GM23338 (cell line): Measurements from ENCODE around the gene RAP2A. TPM values are rescaled to one million over a fixed set of nuclear protein-coding genes. Genes with fewer than 3 reads are reported as not detected.

Source experiments
- ATAC-seq: fragments of 200-7000 bp; cut with Tn5 transposase; 3 replicates; pipeline ENCODE4 v1.9.1; 2020
- DNase-seq: peaks from one replicate; pipeline ENCODE4 v3.0.0-alpha.2; 2015; ENCODE audit warnings: low spot score
- H2AFZ ChIP-seq: fragments of 200-600 bp; sonication (generic); 2 replicates; pipeline ENCODE4 v1.8.0; 2016; ENCODE audit warnings: antibody characterized with exemption, mild to moderate bottlenecking, moderate library complexity
- H3F3A ChIP-seq: fragments of 200-600 bp; sonication (generic); replicated peaks from 2 replicates; pipeline ENCODE4 v1.8.0; 2017; ENCODE audit warnings: antibody characterized with exemption, mixed run types, low read depth
- H3K27ac ChIP-seq: fragments of 200-600 bp; sonication (generic); 2 replicates; pipeline ENCODE4 v1.6.1; 2016; ENCODE audit warnings: low read depth
- H3K27me3 ChIP-seq: fragments of 200-600 bp; sonication (generic); 2 replicates; pipeline ENCODE4 v1.8.0; 2016; ENCODE audit warnings: mild to moderate bottlenecking, mixed run types, moderate library complexity; ENCODE audit not compliant: insufficient read depth
- H3K36me3 ChIP-seq: fragments of 200-600 bp; sonication (generic); 2 replicates; pipeline ENCODE4 v1.8.0; 2016; ENCODE audit warnings: mild to moderate bottlenecking; ENCODE audit not compliant: insufficient read depth
- H3K4me1 ChIP-seq: fragments of 200-600 bp; sonication (generic); 2 replicates; pipeline ENCODE4 v1.8.0; 2016; ENCODE audit warnings: mild to moderate bottlenecking, moderate library complexity; ENCODE audit not compliant: insufficient read depth
- H3K4me2 ChIP-seq: fragments of 200-600 bp; sonication (generic); 2 replicates; pipeline ENCODE4 v1.7.1; 2017; ENCODE audit warnings: mixed run types
- H3K4me3 ChIP-seq: fragments of 200-600 bp; sonication (generic); 2 replicates; pipeline ENCODE4 v1.6.1; 2016; ENCODE audit warnings: mixed run types
- H3K79me2 ChIP-seq: fragments of 200-600 bp; sonication (generic); replicated peaks from 2 replicates; pipeline ENCODE4 v1.8.0; 2017; ENCODE audit warnings: mild to moderate bottlenecking; ENCODE audit not compliant: insufficient read depth
- H3K9me2 ChIP-seq: fragments of 200-600 bp; sonication (generic); 2 replicates; pipeline ENCODE4 v1.8.0; 2017; ENCODE audit not compliant: insufficient read depth
- H4K20me1 ChIP-seq: fragments of 200-600 bp; sonication (generic); replicated peaks from 2 replicates; pipeline ENCODE4 v1.8.0; 2017; ENCODE audit warnings: mild to moderate bottlenecking; ENCODE audit not compliant: insufficient read depth
- H3K27ac Mint-ChIP-seq: 2 replicates; pipeline ENCODE4 v1.8.0; 2020; ENCODE audit warnings: inconsistent platforms, mild to moderate bottlenecking, moderate library complexity, mixed read lengths
- H3K27me3 Mint-ChIP-seq: 3 replicates; pipeline ENCODE4 v1.8.0; 2022; ENCODE audit warnings: low read depth, mild to moderate bottlenecking, moderate library complexity, mixed read lengths, inconsistent platforms; ENCODE audit not compliant: insufficient read depth, poor library complexity
- H3K36me3 Mint-ChIP-seq: 3 replicates; pipeline ENCODE4 v1.8.0; 2021; ENCODE audit warnings: low read depth, mild to moderate bottlenecking, inconsistent platforms, moderate library complexity, mixed read lengths
- H3K4me1 Mint-ChIP-seq: 3 replicates; pipeline ENCODE4 v1.8.0; 2020; ENCODE audit warnings: mild to moderate bottlenecking, inconsistent platforms, mixed read lengths
- H3K4me3 Mint-ChIP-seq: 3 replicates; pipeline ENCODE4 v1.8.0; 2021; ENCODE audit warnings: moderate library complexity, mild to moderate bottlenecking, inconsistent platforms, mixed read lengths
- H3K9me3 Mint-ChIP-seq: 3 replicates; pipeline ENCODE4 v1.8.0; 2020; ENCODE audit warnings: moderate library complexity, mild to moderate bottlenecking, inconsistent platforms, mixed read lengths
- CREB1 ChIP-seq: fragments of 250-450 bp; sonication (Bioruptor Pico); IDR thresholded peaks from 2 replicates; pipeline ENCODE4 v1.5.0; 2020; ENCODE audit warnings: low read depth, mild to moderate bottlenecking, moderate library complexity
- EZH2 ChIP-seq: fragments of 200-600 bp; sonication (generic); IDR thresholded peaks from one replicate; pipeline ENCODE4 v1.8.0; 2017; ENCODE audit warnings: antibody characterized with exemption, mild to moderate bottlenecking, low read depth; ENCODE audit not compliant: unreplicated experiment
- EZH2phosphoT487 ChIP-seq: fragments of 200-600 bp; sonication (generic); IDR thresholded peaks from one replicate; pipeline ENCODE4 v1.8.1; 2018; ENCODE audit warnings: antibody characterized with exemption; ENCODE audit not compliant: unreplicated experiment
- JUNB ChIP-seq: IDR thresholded peaks from one replicate; pipeline ENCODE4 v1.6.1; 2016; ENCODE audit warnings: antibody characterized with exemption; ENCODE audit not compliant: unreplicated experiment
- NANOG ChIP-seq: IDR thresholded peaks from 2 replicates; pipeline ENCODE4 v1.6.1; 2016; ENCODE audit warnings: antibody characterized with exemption, borderline replicate concordance
- POLR2AphosphoS5 ChIP-seq: IDR thresholded peaks from 2 replicates; pipeline ENCODE4 v1.6.1; 2016; ENCODE audit warnings: antibody characterized with exemption, low read depth
- STAT1 ChIP-seq: IDR thresholded peaks from one replicate; pipeline ENCODE4 v1.6.1; 2016; ENCODE audit warnings: antibody characterized with exemption; ENCODE audit not compliant: unreplicated experiment
- ZNF114 ChIP-seq: fragments of 250-450 bp; sonication (Bioruptor Pico); IDR thresholded peaks from 2 replicates; pipeline ENCODE4 v1.5.0; 2020; ENCODE audit warnings: mild to moderate bottlenecking, moderate library complexity
- ZNF331 ChIP-seq: fragments of 250-450 bp; sonication (Bioruptor Pico); IDR thresholded peaks from 2 replicates; pipeline ENCODE4 v1.5.0; 2020; ENCODE audit warnings: low read depth, mild to moderate bottlenecking, moderate library complexity
- polyA plus RNA-seq: library from polyadenylated mRNA; unstranded; fragments of >200 nt; fragmentation: Nextera tagmentation; extraction: Ambion mirVana; gene quantifications from 2 replicates; pipeline ENCODE4 v1.2.1, GENCODE V29; 2016
- total RNA-seq: library from RNA; depleted of rRNA; stranded (reverse); fragments of >200 nt; shearing (Covaris generic); gene quantifications from 2 replicates; pipeline ENCODE4 v1.2.3, GENCODE V29; 2014
- TF ChIP-seq, protein P1 (sequence below): IDR thresholded peaks from 2 replicates; pipeline ENCODE4 v1.6.1; 2016; ENCODE audit warnings: antibody characterized with exemption
- TF ChIP-seq, protein P2 (sequence below): fragments of 250-450 bp; sonication (Bioruptor Pico); IDR thresholded peaks from 2 replicates; pipeline ENCODE4 v1.5.0; 2020; ENCODE audit warnings: mild to moderate bottlenecking, moderate library complexity
- TF ChIP-seq, protein P3 (sequence below), 2 experiments: fragments of 200-600 bp in 1 of 2; sonication (generic) in 1 of 2; conservative IDR thresholded peaks; 2 replicates each; pipeline versions ENCODE4 v1.5.1 to v1.6.1; 2016 to 2017; ENCODE audit warnings: antibody characterized with exemption in 2 of 2, low read depth in 2 of 2, mild to moderate bottlenecking in 2 of 2, moderate library complexity in 1 of 2
- TF ChIP-seq, protein P4 (sequence below): IDR thresholded peaks from one replicate; pipeline ENCODE4 v1.6.1; 2018; ENCODE audit warnings: antibody characterized with exemption; ENCODE audit not compliant: unreplicated experiment

RAP2A gene
- total and polyA plus RNA-seq, 2 experiments from 2014 or later, result 10.4 to 35.3 TPM

DNA sequence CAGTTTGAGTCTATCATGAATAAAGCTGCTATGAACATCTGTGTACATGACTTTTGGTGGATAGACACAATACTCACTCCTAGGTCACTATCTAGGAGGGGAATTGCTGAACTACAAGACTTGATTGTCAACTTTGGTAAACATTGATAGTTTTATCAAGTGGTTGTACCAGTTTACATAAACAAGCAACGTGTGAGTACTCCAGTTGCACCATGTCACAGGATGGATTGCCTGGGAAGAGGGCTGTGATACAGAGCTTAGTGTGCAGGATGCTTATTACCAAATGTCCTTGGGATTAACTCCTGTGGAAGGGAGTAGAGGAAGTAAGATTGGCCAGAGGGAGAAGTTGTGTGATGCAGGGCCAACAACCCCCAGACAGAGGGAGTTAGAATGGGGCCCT is 37.7 kb downstream of the RAP2A start:
- H3K27ac Mint-ChIP-seq, result no peak overlapping the region
- Histone ChIP-seq H3K36me3 (no peaks in the 10 kb centered on the region), H3K4me2 (no peak overlapping the region), H3K4me1 (no peaks in the 10 kb centered on the region), H3K27ac (no peak overlapping the region), H3K9me2 (0 out of 2 replicates have a peak, but pooled peaks cover 4% of the 10 kb centered on the region), H2AFZ (no peak overlapping the region), H3K79me2 (no peaks in the 10 kb centered on the region), H3F3A (no peaks in the 10 kb centered on the region), H3K4me3 (no peak overlapping the region), H3K27me3 (no peaks in the 10 kb centered on the region), H4K20me1 (no peaks in the 10 kb centered on the region)
- no peak for TF ChIP-seq POLR2AphosphoS5
- TF ChIP-seq, protein P1, sequence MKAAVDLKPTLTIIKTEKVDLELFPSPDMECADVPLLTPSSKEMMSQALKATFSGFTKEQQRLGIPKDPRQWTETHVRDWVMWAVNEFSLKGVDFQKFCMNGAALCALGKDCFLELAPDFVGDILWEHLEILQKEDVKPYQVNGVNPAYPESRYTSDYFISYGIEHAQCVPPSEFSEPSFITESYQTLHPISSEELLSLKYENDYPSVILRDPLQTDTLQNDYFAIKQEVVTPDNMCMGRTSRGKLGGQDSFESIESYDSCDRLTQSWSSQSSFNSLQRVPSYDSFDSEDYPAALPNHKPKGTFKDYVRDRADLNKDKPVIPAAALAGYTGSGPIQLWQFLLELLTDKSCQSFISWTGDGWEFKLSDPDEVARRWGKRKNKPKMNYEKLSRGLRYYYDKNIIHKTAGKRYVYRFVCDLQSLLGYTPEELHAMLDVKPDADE, result no peak
- TF ChIP-seq CREB1, result no peak
- TF ChIP-seq, protein P2, sequence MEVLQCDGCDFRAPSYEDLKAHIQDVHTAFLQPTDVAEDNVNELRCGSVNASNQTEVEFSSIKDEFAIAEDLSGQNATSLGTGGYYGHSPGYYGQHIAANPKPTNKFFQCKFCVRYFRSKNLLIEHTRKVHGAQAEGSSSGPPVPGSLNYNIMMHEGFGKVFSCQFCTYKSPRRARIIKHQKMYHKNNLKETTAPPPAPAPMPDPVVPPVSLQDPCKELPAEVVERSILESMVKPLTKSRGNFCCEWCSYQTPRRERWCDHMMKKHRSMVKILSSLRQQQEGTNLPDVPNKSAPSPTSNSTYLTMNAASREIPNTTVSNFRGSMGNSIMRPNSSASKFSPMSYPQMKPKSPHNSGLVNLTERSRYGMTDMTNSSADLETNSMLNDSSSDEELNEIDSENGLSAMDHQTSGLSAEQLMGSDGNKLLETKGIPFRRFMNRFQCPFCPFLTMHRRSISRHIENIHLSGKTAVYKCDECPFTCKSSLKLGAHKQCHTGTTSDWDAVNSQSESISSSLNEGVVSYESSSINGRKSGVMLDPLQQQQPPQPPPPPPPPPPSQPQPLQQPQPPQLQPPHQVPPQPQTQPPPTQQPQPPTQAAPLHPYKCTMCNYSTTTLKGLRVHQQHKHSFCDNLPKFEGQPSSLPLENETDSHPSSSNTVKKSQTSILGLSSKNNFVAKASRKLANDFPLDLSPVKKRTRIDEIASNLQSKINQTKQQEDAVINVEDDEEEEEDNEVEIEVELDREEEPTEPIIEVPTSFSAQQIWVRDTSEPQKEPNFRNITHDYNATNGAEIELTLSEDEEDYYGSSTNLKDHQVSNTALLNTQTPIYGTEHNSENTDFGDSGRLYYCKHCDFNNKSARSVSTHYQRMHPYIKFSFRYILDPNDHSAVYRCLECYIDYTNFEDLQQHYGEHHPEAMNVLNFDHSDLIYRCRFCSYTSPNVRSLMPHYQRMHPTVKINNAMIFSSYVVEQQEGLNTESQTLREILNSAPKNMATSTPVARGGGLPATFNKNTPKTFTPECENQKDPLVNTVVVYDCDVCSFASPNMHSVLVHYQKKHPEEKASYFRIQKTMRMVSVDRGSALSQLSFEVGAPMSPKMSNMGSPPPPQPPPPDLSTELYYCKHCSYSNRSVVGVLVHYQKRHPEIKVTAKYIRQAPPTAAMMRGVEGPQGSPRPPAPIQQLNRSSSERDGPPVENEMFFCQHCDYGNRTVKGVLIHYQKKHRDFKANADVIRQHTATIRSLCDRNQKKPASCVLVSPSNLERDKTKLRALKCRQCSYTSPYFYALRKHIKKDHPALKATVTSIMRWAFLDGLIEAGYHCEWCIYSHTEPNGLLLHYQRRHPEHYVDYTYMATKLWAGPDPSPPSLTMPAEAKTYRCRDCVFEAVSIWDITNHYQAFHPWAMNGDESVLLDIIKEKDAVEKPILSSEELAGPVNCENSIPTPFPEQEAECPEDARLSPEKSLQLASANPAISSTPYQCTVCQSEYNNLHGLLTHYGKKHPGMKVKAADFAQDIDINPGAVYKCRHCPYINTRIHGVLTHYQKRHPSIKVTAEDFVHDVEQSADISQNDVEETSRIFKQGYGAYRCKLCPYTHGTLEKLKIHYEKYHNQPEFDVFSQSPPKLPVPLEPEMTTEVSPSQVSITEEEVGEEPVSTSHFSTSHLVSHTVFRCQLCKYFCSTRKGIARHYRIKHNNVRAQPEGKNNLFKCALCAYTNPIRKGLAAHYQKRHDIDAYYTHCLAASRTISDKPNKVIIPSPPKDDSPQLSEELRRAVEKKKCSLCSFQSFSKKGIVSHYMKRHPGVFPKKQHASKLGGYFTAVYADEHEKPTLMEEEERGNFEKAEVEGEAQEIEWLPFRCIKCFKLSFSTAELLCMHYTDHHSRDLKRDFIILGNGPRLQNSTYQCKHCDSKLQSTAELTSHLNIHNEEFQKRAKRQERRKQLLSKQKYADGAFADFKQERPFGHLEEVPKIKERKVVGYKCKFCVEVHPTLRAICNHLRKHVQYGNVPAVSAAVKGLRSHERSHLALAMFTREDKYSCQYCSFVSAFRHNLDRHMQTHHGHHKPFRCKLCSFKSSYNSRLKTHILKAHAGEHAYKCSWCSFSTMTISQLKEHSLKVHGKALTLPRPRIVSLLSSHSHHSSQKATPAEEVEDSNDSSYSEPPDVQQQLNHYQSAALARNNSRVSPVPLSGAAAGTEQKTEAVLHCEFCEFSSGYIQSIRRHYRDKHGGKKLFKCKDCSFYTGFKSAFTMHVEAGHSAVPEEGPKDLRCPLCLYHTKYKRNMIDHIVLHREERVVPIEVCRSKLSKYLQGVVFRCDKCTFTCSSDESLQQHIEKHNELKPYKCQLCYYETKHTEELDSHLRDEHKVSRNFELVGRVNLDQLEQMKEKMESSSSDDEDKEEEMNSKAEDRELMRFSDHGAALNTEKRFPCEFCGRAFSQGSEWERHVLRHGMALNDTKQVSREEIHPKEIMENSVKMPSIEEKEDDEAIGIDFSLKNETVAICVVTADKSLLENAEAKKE (CRISPR knock-in tag), result no peak
- no peak for TF ChIP-seq JUNB
- TF ChIP-seq ZNF114 (CRISPR knock-in tag), result no peak
- TF ChIP-seq STAT1, result no peak
- TF ChIP-seq EZH2, result no peak
- TF ChIP-seq EZH2phosphoT487, result no peak
- no peak for TF ChIP-seq ZNF331 (CRISPR knock-in tag)
- TF ChIP-seq, protein P3, sequence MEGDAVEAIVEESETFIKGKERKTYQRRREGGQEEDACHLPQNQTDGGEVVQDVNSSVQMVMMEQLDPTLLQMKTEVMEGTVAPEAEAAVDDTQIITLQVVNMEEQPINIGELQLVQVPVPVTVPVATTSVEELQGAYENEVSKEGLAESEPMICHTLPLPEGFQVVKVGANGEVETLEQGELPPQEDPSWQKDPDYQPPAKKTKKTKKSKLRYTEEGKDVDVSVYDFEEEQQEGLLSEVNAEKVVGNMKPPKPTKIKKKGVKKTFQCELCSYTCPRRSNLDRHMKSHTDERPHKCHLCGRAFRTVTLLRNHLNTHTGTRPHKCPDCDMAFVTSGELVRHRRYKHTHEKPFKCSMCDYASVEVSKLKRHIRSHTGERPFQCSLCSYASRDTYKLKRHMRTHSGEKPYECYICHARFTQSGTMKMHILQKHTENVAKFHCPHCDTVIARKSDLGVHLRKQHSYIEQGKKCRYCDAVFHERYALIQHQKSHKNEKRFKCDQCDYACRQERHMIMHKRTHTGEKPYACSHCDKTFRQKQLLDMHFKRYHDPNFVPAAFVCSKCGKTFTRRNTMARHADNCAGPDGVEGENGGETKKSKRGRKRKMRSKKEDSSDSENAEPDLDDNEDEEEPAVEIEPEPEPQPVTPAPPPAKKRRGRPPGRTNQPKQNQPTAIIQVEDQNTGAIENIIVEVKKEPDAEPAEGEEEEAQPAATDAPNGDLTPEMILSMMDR (conservative IDR thresholded peaks at IDR 0.05; ENCODE audit: low read depth in 2 of 2), result no peak
- no peak for TF ChIP-seq NANOG
- TF ChIP-seq, protein P4, sequence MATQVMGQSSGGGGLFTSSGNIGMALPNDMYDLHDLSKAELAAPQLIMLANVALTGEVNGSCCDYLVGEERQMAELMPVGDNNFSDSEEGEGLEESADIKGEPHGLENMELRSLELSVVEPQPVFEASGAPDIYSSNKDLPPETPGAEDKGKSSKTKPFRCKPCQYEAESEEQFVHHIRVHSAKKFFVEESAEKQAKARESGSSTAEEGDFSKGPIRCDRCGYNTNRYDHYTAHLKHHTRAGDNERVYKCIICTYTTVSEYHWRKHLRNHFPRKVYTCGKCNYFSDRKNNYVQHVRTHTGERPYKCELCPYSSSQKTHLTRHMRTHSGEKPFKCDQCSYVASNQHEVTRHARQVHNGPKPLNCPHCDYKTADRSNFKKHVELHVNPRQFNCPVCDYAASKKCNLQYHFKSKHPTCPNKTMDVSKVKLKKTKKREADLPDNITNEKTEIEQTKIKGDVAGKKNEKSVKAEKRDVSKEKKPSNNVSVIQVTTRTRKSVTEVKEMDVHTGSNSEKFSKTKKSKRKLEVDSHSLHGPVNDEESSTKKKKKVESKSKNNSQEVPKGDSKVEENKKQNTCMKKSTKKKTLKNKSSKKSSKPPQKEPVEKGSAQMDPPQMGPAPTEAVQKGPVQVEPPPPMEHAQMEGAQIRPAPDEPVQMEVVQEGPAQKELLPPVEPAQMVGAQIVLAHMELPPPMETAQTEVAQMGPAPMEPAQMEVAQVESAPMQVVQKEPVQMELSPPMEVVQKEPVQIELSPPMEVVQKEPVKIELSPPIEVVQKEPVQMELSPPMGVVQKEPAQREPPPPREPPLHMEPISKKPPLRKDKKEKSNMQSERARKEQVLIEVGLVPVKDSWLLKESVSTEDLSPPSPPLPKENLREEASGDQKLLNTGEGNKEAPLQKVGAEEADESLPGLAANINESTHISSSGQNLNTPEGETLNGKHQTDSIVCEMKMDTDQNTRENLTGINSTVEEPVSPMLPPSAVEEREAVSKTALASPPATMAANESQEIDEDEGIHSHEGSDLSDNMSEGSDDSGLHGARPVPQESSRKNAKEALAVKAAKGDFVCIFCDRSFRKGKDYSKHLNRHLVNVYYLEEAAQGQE, result no peak
- no peaks in the 10 kb centered on the region for H3K9me3 Mint-ChIP-seq
- DNase-seq (no peak), ATAC-seq (no peak)
- H3K4me3 Mint-ChIP-seq, result no peak overlapping the region
- H3K36me3 Mint-ChIP-seq, result no peaks in the 10 kb centered on the region
- H3K27me3 Mint-ChIP-seq, result no peaks in the 10 kb centered on the region
- no peaks in the 10 kb centered on the region for H3K4me1 Mint-ChIP-seq
